Measurements from ENCODE around the gene RPS3. TPM values are rescaled to one million over a fixed set of nuclear protein-coding genes. Genes with fewer than 3 reads are reported as not detected.

RPS3 gene
- total and polyA plus RNA-seq, 2 of the 13 experiments (the other 11 are each of a cell fraction or from before 2014, with no cell fraction given) = 2,143 to 3,616 TPM

- TF ChIP-seq MIER2 (CRISPR knock-in tag; IDR thresholded peaks at IDR 0.05) (0 out of 2 replicates have a peak, but pooled peaks have one; percentile 11), FLYWCH1 (CRISPR knock-in tag; IDR thresholded peaks at IDR 0.05) (no peak), ZNF724P (CRISPR knock-in tag; IDR thresholded peaks at IDR 0.05; ENCODE audit: borderline replicate concordance) (no peak), IKZF1 (IDR thresholded peaks at IDR 0.05) (no peak), ZNF552 (CRISPR knock-in tag; IDR thresholded peaks at IDR 0.05; ENCODE audit: borderline replicate concordance) (no peak), DMAP1 (CRISPR knock-in tag; IDR thresholded peaks at IDR 0.05) (peak; percentile 82), ASH2L (IDR thresholded peaks at IDR 0.05; ENCODE audit: insufficient read length, low read depth, low read length) (peak; percentile 56), ZNF460 (CRISPR knock-in tag; IDR thresholded peaks at IDR 0.05; ENCODE audit: borderline replicate concordance) (no peak), NR2F6 (IDR thresholded peaks at IDR 0.05) (peak; percentile 84), NR2F6 (CRISPR knock-in tag; IDR thresholded peaks at IDR 0.05) (peak; percentile 94), YEATS4 (CRISPR knock-in tag; IDR thresholded peaks at IDR 0.05; ENCODE audit: borderline replicate concordance) (peak; percentile 58; the same call in 1 of the 2 replicates), EEA1 (CRISPR knock-in tag; IDR thresholded peaks at IDR 0.05; ENCODE audit: borderline replicate concordance) (peak; percentile 56; the same call in 1 of the 2 replicates), THAP9 (CRISPR knock-in tag; IDR thresholded peaks at IDR 0.05; ENCODE audit: borderline replicate concordance) (no peak), ZIK1 (CRISPR knock-in tag; IDR thresholded peaks at IDR 0.05; ENCODE audit: borderline replicate concordance, low read depth) (0 out of 2 replicates have a peak, but pooled peaks have one; percentile 9), ZNF501 (CRISPR knock-in tag; IDR thresholded peaks at IDR 0.05) (peak; percentile 26; the same call in 1 of the 2 replicates), CC2D1A (CRISPR knock-in tag; IDR thresholded peaks at IDR 0.05) (no peak), HOXA3 (CRISPR knock-in tag; IDR thresholded peaks at IDR 0.05) (peak; percentile 62), ZBTB43 (CRISPR knock-in tag; conservative IDR thresholded peaks at IDR 0.05) (peak; percentile 89), ZNF652 (CRISPR knock-in tag; IDR thresholded peaks at IDR 0.05; ENCODE audit: borderline replicate concordance, low read depth) (peak; percentile 46; the same call in 1 of the 2 replicates), MAFG (CRISPR knock-in tag; IDR thresholded peaks at IDR 0.05) (no peak), HNF4G (IDR thresholded peaks at IDR 0.05; ENCODE audit: borderline replicate concordance, low read depth, low read length) (0 out of 2 replicates have a peak, but pooled peaks have one; percentile 13), HNF4G (CRISPR knock-in tag; IDR thresholded peaks at IDR 0.05; ENCODE audit: borderline replicate concordance, low read depth) (peak; percentile 55), SRF (IDR thresholded peaks at IDR 0.05; ENCODE audit: low read depth, low read length) (no peak), CAMTA2 (CRISPR knock-in tag; IDR thresholded peaks at IDR 0.05; ENCODE audit: borderline replicate concordance) (no peak), ZNF782 (CRISPR knock-in tag; IDR thresholded peaks at IDR 0.05; ENCODE audit: borderline replicate concordance) (peak; percentile 32; the same call in 1 of the 2 replicates), NR2F1 (CRISPR knock-in tag; IDR thresholded peaks at IDR 0.05) (peak; percentile 40 to 82; a peak in 3 of 4 replicates), ZNF768 (CRISPR knock-in tag; IDR thresholded peaks at IDR 0.05) (peak; percentile 51; the same call in 1 of the 2 replicates), ZNF672 (CRISPR knock-in tag; IDR thresholded peaks at IDR 0.05) (0 out of 2 replicates have a peak, but pooled peaks have one; percentile 55), PLRG1 (conservative IDR thresholded peaks at IDR 0.05) (no peak)
Measured at GRCh38 chr11:75351791-75352587, 47.3 kb upstream of the RPS3 start (continued).

All from HepG2 (cell line).